Tibial artery (tissue), 4 donors: ENCODE results near the gene EYS.

ENCODE experiments used
- DNase-seq, 2 donors: peaks; one replicate each; pipeline ENCODE4 v3.0.0-alpha.2; 2019
- H3K27ac ChIP-seq, 2 donors: fragments of 200-600 bp; sonication (generic) in 1 of 2; 1 replicate in 1 of 2; 2 replicates in 1 of 2; pipeline ENCODE4 v1.5.1; 2018 to 2019; ENCODE audit warnings: mild to moderate bottlenecking in 1 of 2
- H3K27me3 ChIP-seq, 2 donors: fragments of 200-600 bp; sonication (generic) in 1 of 2; one replicate each; pipeline versions ENCODE4 v1.5.1 to v1.6.0; 2016 to 2019
- H3K36me3 ChIP-seq, 3 donors: fragments of 200-600 bp; sonication (generic) in 2 of 3; one replicate each; pipeline ENCODE4 v1.5.1; 2016 to 2019; ENCODE audit warnings: mild to moderate bottlenecking in 2 of 3
- H3K4me1 ChIP-seq, 4 donors: fragments of 200-600 bp; sonication (generic) in 2 of 4; 1 replicate in 3 of 4; 2 replicates in 1 of 4; pipeline ENCODE4 v1.5.1; 2016 to 2019
- H3K4me3 ChIP-seq, 2 donors: fragments of 200-600 bp; sonication (generic) in 1 of 2; 1 replicate in 1 of 2; 2 replicates in 1 of 2; pipeline ENCODE4 v1.5.1; 2018 to 2019; ENCODE audit warnings: mild to moderate bottlenecking in 2 of 2
- H3K9me3 ChIP-seq, 3 donors: fragments of 200-600 bp; sonication (generic) in 1 of 3; one replicate each; pipeline ENCODE4 v1.5.1; 2016 to 2019
- intact Hi-C: fragments of 100-400 bp; cut with DNase I; formaldehyde crosslinking; loops from one replicate; pipeline ENCODE4 v1.15.0; 2023; ENCODE audit warnings: low total_unique reads
- TF ChIP-seq, protein P1 (sequence below), 2 experiments: fragments of 200-600 bp in 1 of 2; fragments of 450-650 bp in 1 of 2; IDR thresholded peaks; one replicate each; pipeline ENCODE4 v1.5.1; 2017 to 2019; ENCODE audit warnings: antibody characterized with exemption in 2 of 2, mild to moderate bottlenecking in 1 of 2, moderate library complexity in 1 of 2

The EYS gene

DNA sequence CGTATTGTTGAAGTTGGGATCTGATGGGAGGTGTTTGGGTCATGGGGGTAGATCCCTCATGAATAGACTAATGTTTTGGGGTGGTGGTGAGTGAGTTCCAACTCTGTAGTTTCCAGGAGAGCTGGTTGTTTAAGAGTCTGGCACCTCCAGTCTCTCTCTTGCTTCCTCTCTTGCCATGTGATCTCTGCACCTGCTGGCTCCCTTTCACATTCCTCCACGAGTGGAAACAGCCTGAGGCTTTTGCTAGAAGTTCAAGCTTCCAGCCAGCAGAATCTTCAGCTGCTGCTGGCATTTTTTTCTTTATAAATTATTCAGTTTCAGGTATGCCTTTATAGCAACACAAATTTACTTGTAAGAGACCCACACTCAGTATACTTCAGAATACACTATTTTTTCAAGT, 1021.6 kb downstream of the EYS start:
- intact Hi-C loops, result no loop called here
- TF ChIP-seq, protein P1, sequence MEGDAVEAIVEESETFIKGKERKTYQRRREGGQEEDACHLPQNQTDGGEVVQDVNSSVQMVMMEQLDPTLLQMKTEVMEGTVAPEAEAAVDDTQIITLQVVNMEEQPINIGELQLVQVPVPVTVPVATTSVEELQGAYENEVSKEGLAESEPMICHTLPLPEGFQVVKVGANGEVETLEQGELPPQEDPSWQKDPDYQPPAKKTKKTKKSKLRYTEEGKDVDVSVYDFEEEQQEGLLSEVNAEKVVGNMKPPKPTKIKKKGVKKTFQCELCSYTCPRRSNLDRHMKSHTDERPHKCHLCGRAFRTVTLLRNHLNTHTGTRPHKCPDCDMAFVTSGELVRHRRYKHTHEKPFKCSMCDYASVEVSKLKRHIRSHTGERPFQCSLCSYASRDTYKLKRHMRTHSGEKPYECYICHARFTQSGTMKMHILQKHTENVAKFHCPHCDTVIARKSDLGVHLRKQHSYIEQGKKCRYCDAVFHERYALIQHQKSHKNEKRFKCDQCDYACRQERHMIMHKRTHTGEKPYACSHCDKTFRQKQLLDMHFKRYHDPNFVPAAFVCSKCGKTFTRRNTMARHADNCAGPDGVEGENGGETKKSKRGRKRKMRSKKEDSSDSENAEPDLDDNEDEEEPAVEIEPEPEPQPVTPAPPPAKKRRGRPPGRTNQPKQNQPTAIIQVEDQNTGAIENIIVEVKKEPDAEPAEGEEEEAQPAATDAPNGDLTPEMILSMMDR (IDR thresholded peaks at IDR 0.05), result no peak
- Histone ChIP-seq H3K4me1 (no peaks in the 10 kb centered on the region), H3K9me3 (no peaks in the 10 kb centered on the region), H3K4me3 (no peak overlapping the region), H3K27me3 (no peaks in the 10 kb centered on the region), H3K27ac (no peak overlapping the region), H3K36me3 (no peaks in the 10 kb centered on the region)
- DNase-seq, result no peak

DNA sequence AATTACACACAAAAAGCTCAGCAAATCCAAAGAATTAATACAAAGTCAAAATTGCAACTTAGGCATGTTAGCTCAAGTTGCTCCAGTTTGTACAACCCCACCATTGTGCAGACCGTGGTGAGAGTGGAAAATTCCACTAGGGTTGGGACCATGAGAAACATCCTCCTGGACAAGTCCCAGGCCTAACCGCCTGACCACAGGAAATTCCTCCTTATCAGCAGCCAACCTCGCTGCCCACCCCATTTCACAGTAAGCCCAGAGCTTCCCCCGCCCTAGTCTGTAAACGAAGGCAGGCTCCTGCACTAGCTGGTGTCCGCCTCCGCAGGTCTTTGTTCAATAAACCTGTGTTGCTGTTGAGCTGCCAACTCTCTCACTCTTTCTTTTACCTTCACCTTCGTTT, 1023.3 kb downstream of the EYS start:
- DNase-seq, result no peak
- intact Hi-C loops, result no loop called here

GRCh38 chr6:64681416-64682160, 1025.4 kb downstream of the EYS start:
- Histone ChIP-seq H3K4me1 (no peaks in the 10 kb centered on the region), H3K9me3 (no peaks in the 10 kb centered on the region), H3K36me3 (no peaks in the 10 kb centered on the region), H3K27me3 (no peaks in the 10 kb centered on the region), H3K27ac (no peak overlapping the region), H3K4me3 (no peak overlapping the region)
- no peak for DNase-seq
- TF ChIP-seq, protein P1 (IDR thresholded peaks at IDR 0.05), result no peak
- intact Hi-C loops, result no loop called here

More for the DNA sequence above, 1023.3 kb downstream of the EYS start:
- TF ChIP-seq, protein P1 (IDR thresholded peaks at IDR 0.05), result no peak
- Histone ChIP-seq H3K27ac (no peak overlapping the region), H3K36me3 (no peaks in the 10 kb centered on the region), H3K4me3 (no peak overlapping the region), H3K9me3 (no peaks in the 10 kb centered on the region), H3K27me3 (no peaks in the 10 kb centered on the region), H3K4me1 (no peaks in the 10 kb centered on the region)

- TF ChIP-seq, protein P1 (IDR thresholded peaks at IDR 0.05), result no peak
- no peaks in the 10 kb centered on the region for H3K9me3 ChIP-seq
- no peak overlapping the region for H3K27ac ChIP-seq
- intact Hi-C loops, result no loop called here
- H3K4me1 ChIP-seq, result no peaks in the 10 kb centered on the region
- no peaks in the 10 kb centered on the region for H3K27me3 ChIP-seq
- no peak for DNase-seq
- H3K4me3 ChIP-seq, result no peak overlapping the region
- H3K36me3 ChIP-seq, result no peaks in the 10 kb centered on the region
Observed at GRCh38 chr6:64680446-64680845, 1026.6 kb downstream of the EYS start.

DNA sequence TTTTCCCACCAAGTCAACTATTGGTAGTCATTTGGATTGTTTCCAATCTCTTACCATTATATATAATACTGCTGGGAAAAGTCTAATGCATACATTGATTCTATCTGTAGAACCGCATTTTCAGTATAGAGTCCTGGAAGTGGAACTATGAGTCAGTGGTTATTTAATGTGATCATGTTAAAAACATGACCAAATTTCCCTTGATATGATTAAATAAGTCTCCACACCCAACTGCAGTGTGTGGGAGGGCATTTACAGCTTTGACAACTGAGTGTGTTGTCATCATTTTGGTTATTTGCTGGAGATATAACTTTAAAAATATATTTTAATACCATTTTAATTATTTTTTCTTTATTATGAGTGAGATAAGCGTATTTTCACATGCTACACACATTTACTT, 1027.6 kb downstream of the EYS start:
- no peaks in the 10 kb centered on the region for H3K27me3 ChIP-seq
- TF ChIP-seq, protein P1 (IDR thresholded peaks at IDR 0.05), result no peak
- intact Hi-C loops, result no loop called here

More for the DNA sequence above, 1027.6 kb downstream of the EYS start:
- no peak for DNase-seq
- Histone ChIP-seq H3K4me3 (no peak overlapping the region), H3K9me3 (no peaks in the 10 kb centered on the region), H3K27ac (no peak overlapping the region), H3K36me3 (no peaks in the 10 kb centered on the region), H3K4me1 (no peaks in the 10 kb centered on the region)
